GM12872 (cell line): ENCODE measurements around the gene ARFGEF2.

ENCODE experiments used
- CTCF ChIP-seq: IDR thresholded peaks from 3 replicates; pipeline ENCODE4 v1.5.1; 2011; ENCODE audit warnings: low read depth, mild to moderate bottlenecking, low read length, moderate library complexity; ENCODE audit not compliant: insufficient read depth

The ARFGEF2 gene

GRCh38 chr20:48880981-48881657 lies 40.4 kb upstream of the ARFGEF2 start:
- no peak for TF ChIP-seq CTCF

- no peak for TF ChIP-seq CTCF
These were observed 36.3 kb upstream of the ARFGEF2 start for GRCh38 chr20:48885237-48885636.

GRCh38 chr20:48886194-48886593 lies 35.3 kb upstream of the ARFGEF2 start:
- TF ChIP-seq CTCF: no peak

GRCh38 chr20:48886811-48887210 lies 34.7 kb upstream of the ARFGEF2 start:
- TF ChIP-seq CTCF: no peak

- TF ChIP-seq CTCF: no peak
These were observed 32.2 kb upstream of the ARFGEF2 start for GRCh38 chr20:48889140-48889790.

- no peak for TF ChIP-seq CTCF
These were observed 30.1 kb upstream of the ARFGEF2 start for GRCh38 chr20:48891235-48892048.

GRCh38 chr20:48892049-48892470 lies 29.5 kb upstream of the ARFGEF2 start:
- TF ChIP-seq CTCF: no peak
